AG08396 (cell line): ENCODE results near the gene KCTD16.

ENCODE experiments used
- DNase-seq: peaks from one replicate; pipeline ENCODE4 v3.0.0; 2012; ENCODE audit warnings: low spot score, mixed read lengths

The KCTD16 gene

DNA sequence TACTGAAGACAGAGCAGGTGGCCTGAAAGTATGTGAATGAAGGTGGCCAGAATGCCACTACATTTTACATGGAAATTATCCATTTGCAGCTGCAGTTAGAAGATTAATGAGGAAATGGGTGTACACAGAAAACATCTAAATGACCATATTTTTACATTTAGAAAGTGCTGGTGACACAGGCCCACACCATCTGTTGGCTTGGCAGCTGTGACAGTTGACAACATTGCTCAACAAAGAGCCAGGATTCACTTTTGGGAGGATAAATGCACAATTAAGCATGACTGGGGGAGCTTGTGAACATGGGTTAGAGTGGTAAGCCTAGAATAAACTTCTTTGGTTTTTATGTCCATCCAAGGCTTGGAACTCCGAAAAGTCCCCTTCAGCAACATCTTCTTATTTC, 360.5 kb downstream of the KCTD16 start:
- DNase-seq, result no peak
